Type B pancreatic cell (in vitro differentiated cells): Measurements from ENCODE around the gene PNCK. TPM values are rescaled to one million over a fixed set of nuclear protein-coding genes. Genes with fewer than 3 reads are reported as not detected.

Experiments
- DNase-seq: peaks from one replicate; pipeline ENCODE4 v3.0.0; 2021; ENCODE audit warnings: mixed read lengths; ENCODE audit not compliant: unreplicated experiment; ENCODE audit errors: extremely low spot score
- H3K27ac Mint-ChIP-seq: 2 replicates; pipeline ENCODE4 v1.8.0; 2021; ENCODE audit warnings: mild to moderate bottlenecking, mixed read lengths
- H3K27me3 Mint-ChIP-seq: 2 replicates; pipeline ENCODE4 v1.8.0; 2021; ENCODE audit warnings: mixed read lengths
- H3K36me3 Mint-ChIP-seq: 2 replicates; pipeline ENCODE4 v1.8.0; 2021; ENCODE audit warnings: mixed read lengths
- H3K4me1 Mint-ChIP-seq: one replicate; pipeline ENCODE4 v1.8.0; 2021; ENCODE audit warnings: mixed read lengths; ENCODE audit not compliant: unreplicated experiment
- H3K4me3 Mint-ChIP-seq: 2 replicates; pipeline ENCODE4 v1.8.0; 2021; ENCODE audit warnings: mild to moderate bottlenecking, mixed read lengths
- H3K9me3 Mint-ChIP-seq: 2 replicates; pipeline ENCODE4 v1.8.0; 2021; ENCODE audit warnings: mixed read lengths
- total RNA-seq: library from RNA; stranded (reverse); gene quantifications from 2 replicates; pipeline ENCODE4 v1.2.1, GENCODE V29; 2021; ENCODE audit warnings: low replicate concordance
- TF ChIP-seq, protein P1 (sequence below): fragments of 200-600 bp; sonication (generic); conservative IDR thresholded peaks from 2 replicates; pipeline ENCODE4 v1.5.0; 2021; ENCODE audit warnings: antibody characterized with exemption, mild to moderate bottlenecking

PNCK gene
- total RNA-seq, 1 donor from 2014 or later = 3.7 TPM

DNA sequence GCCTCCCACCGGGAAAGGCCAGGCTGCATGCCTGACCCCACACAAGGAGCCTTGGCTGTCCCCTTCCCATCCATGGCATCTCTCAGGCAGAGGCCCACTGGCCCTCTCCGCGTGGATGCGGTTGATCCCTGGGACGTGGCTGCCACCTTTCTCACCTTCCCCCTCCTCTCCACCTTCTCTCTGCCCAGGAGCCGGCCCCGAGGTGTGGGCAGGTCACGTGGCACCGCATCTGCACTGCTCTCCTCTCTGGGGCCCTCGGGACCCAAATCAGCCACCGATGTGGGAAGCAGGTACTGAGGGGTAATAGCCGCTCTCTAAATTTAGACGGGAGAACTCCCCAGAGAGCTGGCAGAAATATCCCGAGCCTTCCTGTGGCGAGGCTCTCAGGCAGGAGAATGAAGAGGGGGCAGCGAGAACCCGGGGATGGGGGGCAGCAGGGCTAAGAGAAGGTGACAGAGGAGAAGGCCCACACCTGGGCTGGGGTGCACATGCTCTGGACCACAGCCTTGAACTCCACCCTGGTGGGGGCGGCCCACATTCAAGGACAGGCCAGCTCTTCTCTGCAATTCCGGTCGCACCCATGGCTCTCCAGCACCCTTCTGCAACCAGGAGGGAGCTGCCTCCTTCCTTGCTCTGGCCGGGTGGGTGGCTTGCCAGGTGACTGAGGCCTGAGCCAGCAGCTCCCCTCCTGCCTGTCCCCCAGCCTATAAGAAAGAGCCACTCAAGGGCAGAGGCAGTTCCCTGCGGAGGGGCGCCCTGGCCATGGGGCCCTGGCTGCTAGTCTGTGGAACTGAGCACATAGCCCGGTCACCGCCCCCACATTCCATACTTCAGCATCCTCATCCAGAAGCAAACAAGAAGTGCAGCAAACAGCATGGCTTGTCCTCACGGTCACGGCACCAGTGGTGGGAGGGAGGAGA lies 36.2 kb downstream of the PNCK start:
- Mint-ChIP-seq H3K9me3 (no peaks in the 10 kb centered on the region), H3K27ac (no peak overlapping the region), H3K27me3 (peaks cover 9% of the 10 kb centered on the region), H3K4me1 (no peaks in the 10 kb centered on the region), H3K36me3 (no peaks in the 10 kb centered on the region), H3K4me3 (no peak overlapping the region)
- DNase-seq = no peak
- TF ChIP-seq, protein P1, sequence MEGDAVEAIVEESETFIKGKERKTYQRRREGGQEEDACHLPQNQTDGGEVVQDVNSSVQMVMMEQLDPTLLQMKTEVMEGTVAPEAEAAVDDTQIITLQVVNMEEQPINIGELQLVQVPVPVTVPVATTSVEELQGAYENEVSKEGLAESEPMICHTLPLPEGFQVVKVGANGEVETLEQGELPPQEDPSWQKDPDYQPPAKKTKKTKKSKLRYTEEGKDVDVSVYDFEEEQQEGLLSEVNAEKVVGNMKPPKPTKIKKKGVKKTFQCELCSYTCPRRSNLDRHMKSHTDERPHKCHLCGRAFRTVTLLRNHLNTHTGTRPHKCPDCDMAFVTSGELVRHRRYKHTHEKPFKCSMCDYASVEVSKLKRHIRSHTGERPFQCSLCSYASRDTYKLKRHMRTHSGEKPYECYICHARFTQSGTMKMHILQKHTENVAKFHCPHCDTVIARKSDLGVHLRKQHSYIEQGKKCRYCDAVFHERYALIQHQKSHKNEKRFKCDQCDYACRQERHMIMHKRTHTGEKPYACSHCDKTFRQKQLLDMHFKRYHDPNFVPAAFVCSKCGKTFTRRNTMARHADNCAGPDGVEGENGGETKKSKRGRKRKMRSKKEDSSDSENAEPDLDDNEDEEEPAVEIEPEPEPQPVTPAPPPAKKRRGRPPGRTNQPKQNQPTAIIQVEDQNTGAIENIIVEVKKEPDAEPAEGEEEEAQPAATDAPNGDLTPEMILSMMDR = no peak

DNA sequence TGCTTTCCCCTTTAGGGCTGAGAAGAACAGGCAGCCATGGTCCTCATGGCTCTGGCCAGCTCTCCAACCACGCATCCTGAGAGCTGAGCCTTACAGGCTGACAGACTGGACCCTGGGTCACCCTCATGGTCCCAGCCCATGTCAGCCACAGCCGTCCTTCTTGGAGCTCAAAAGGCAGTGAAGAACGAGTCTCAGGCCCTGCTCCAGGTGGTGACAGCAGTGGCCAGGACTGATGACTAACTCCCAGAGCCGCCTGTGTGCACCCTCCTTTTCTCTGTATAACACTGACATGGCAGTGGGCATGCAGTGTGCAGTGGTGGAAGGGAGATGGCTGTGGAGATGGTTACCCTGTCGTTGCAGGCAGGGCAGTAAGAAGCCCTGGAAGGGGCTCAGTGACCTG lies 36.9 kb downstream of the PNCK start:
- peaks cover 8% of the 10 kb centered on the region for H3K27me3 Mint-ChIP-seq
- H3K36me3 Mint-ChIP-seq = no peaks in the 10 kb centered on the region
- no peak overlapping the region for H3K4me3 Mint-ChIP-seq
- no peaks in the 10 kb centered on the region for H3K9me3 Mint-ChIP-seq
- no peak overlapping the region for H3K27ac Mint-ChIP-seq
- TF ChIP-seq, protein P1 = no peak
- DNase-seq = no peak
- H3K4me1 Mint-ChIP-seq = no peaks in the 10 kb centered on the region

DNA sequence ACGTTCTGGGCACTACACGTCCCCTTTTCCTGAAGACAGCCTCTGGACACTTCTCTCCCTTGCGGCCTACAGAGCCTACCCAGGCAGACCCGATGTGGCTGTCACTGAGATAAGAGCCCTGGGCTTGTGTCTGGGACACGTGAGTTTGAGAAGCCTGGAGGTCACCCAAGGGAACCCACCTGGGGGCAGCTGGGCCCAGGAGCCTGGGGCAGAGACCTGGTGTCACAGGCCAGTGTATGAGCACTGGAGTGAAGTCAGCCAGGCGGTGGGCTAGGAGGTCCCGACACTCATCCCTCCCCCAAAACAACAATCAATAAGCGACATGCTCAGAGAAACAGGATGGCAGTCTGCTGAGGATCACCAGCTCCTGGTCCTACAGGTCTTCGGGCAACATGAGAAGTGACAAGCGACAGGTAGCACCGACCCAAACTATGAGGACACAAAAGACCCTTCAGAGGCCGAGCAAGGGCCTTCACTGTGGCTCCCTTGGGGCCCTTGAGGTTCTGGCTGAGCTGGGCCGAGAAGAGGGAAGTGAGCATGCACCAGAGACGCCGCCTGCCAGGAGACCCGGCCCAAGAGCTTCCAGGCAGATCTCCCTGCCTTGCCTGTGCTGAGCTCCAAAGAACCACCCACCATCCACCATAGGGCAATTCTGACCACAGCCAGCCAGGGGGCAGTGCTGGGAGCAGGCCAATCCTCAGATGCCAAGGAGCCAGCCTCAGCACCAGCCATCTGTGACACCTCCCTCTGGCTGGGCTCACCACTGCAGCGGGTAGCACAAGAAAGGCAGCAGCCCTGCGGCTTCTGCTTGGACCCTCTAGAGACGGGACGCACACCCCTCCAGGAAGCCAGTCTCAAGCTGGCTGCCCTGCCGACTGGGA lies 37.6 kb downstream of the PNCK start:
- H3K36me3 Mint-ChIP-seq = no peaks in the 10 kb centered on the region
- H3K4me1 Mint-ChIP-seq = no peaks in the 10 kb centered on the region
- TF ChIP-seq, protein P1 = peak; percentile 52
- peaks cover 4% of the 10 kb centered on the region for H3K9me3 Mint-ChIP-seq
- H3K27ac Mint-ChIP-seq = no peak overlapping the region
- peaks cover 3% of the 10 kb centered on the region for H3K27me3 Mint-ChIP-seq
- no peak overlapping the region for H3K4me3 Mint-ChIP-seq
- no peak for DNase-seq

DNA sequence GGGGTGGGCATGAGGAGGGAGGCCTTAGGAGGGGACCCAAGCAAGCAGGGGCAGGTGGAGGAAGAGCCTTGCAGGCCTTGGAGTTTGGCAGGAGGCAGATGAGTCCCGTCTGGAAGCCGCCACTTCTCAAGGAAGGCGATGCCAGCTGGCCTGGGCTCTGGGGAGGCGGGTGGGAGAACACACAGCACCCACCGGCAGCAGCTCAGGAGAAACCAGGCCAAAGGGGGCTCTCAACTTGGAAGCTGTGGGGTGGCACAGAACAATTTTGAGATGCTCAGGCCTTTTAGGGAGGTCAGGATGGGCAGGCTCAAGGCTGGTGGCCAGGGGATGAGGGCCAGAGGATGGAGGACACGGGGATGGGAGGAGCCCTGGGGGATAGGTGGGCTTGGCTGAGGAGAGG lies 38.2 kb downstream of the PNCK start:
- peaks cover 6% of the 10 kb centered on the region for H3K9me3 Mint-ChIP-seq
- no peak for DNase-seq
- TF ChIP-seq, protein P1 = no peak
- H3K4me1 Mint-ChIP-seq = no peaks in the 10 kb centered on the region
- no peak overlapping the region for H3K4me3 Mint-ChIP-seq
- H3K27me3 Mint-ChIP-seq = no peaks in the 10 kb centered on the region
- no peaks in the 10 kb centered on the region for H3K36me3 Mint-ChIP-seq
- no peak overlapping the region for H3K27ac Mint-ChIP-seq

DNA sequence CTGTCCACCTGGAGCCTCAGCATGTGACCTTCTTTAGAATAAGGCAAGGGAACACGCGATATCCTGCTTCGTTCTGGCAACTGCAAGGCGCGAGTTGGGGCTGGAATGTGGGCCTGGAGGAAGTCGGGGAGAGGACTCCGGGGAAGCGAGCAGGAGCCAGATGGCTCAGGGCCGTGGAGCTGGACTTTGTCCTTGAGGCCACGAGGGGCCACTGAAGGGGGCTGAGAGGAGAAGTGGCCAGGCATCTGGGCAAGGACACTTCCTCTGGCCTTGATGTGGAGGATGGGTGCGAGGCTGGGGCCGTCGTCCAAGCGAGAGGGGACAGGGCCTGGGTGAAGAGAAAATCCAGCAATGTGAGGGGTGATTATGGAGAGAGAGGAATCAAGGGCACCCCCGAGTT lies 38.8 kb downstream of the PNCK start:
- Mint-ChIP-seq H3K27me3 (no peaks in the 10 kb centered on the region), H3K27ac (no peak overlapping the region), H3K4me1 (no peaks in the 10 kb centered on the region), H3K36me3 (no peaks in the 10 kb centered on the region), H3K9me3 (peaks cover 6% of the 10 kb centered on the region), H3K4me3 (no peak overlapping the region)
- no peak for DNase-seq
- TF ChIP-seq, protein P1 = no peak
